NCI-H1694 treated with DMSO at 0.1 percent for 48 hours (cell line): Measurements from ENCODE around the gene RNPS1.
A peak's percentile ranks its signal among the peaks of the same experiment; 100 is the strongest.

Experiments
- DNase-seq: peaks from one replicate; lab custom pipeline; 2025; lab: John Stamatoyannopoulos, UW

Gene RNPS1

GRCh38 chr16:2213817-2214718 is 53.9 kb downstream of the RNPS1 start:
- DNase-seq = no peak

GRCh38 chr16:2212362-2213324 is 55.3 kb downstream of the RNPS1 start:
- no peak for DNase-seq

DNA sequence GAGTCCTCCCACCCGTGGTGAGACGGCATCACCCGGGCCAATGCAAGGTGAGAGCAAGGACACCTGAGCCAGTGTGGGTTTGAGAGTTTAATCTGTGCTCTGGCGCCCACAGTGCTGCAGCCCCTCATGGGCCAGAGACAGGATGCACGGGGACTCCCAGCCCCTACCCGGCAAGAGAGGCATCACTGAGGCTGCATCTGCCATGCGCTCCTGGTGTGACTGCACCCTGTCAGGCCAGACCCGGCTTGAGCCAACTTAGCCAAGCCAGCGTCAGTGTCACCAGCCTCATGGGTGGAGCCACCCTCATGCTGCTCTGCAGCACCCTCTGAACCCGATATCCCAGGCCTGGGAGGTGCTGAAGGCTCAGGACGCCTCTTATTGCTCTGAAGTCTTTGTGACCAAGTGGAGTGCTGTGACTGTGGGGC is 56.0 kb downstream of the RNPS1 start:
- DNase-seq = no peak

GRCh38 chr16:2210386-2211365 is 57.2 kb downstream of the RNPS1 start, which contains the start of gene BRICD5:
Gene BRICD5, minus strand, starts transcription at chr16:2210863. Its CDS starts 30 bp downstream, at chr16:2210833.
- DNase-seq = no peak

- no peak for DNase-seq
Observed at GRCh38 chr16:2210009-2210332, 58.0 kb downstream of the RNPS1 start.

DNA sequence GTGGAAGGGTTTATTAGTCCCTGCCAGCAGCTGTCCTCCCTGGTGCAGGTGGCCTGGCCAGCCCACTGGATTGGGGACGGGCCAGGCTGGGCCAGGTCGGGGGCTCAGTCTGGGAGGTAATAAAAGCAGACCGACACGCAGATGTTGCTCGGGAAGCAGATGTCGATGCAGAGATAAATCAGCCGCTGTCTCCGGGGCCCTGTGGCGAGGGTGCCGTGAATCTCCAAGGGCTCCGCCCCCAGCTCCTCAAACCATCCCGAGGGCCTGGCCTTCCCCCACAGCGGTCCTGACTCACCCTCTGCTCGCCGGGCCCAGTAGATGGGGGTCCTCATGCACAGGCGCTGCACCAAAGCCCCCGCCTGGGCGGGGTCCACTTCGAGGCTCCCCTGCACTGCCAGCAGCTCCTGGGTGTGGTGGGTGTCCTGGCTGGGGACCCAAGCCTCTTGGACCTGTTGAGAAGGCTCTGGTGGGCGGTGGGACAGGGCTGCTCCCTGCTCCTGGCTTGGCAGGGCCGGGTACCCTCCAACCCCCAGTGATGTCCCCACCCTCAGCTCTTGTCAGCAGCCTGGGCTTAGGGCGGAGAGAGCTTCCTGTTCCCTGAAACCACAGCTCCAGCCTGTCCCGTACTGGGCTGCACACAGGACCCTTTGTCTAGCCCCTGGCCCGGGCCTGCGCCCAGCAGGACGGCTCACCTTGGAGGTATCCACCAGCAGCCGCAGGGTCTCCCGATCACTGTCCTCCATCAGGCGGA is 58.5 kb downstream of the RNPS1 start:
- no peak for DNase-seq

DNA sequence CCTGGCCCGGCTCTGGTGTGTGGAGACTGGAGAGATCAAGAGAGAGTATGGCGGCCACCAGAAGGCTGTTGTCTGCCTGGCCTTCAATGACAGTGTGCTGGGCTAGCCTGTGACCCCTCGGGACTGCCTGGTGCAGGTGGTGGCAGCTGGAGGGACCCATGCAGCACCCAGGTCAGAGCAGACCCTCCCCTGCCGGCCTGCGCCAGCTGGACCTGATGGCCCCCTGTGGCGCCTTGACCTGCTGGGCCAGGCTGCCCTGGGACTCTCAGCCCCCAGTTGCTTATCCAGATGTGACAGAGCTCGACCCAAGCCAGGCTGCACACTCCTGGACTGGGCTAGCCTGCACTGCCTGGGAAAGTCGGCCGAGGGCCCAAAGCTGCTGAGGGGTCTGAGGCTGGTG is 59.2 kb downstream of the RNPS1 start:
- DNase-seq = no peak

DNA sequence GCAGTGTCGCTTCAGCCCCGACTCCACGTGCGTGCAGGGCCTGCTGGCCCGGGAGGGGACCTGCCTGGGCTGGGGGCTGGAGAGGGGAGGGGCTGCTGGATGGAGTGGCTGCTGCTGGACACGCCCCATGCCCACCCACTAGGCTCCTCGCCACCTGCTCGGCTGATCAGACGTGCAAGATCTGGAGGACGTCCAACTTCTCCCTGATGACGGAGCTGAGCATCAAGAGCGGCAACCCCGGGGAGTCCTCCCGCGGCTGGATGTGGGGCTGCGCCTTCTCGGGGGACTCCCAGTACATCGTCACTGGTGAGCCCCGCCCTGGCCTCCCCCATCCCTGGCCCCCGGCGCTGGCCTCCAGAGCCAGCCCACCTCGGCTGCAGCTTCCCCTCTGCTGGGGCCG is 59.6 kb downstream of the RNPS1 start:
- no peak for DNase-seq

DNA sequence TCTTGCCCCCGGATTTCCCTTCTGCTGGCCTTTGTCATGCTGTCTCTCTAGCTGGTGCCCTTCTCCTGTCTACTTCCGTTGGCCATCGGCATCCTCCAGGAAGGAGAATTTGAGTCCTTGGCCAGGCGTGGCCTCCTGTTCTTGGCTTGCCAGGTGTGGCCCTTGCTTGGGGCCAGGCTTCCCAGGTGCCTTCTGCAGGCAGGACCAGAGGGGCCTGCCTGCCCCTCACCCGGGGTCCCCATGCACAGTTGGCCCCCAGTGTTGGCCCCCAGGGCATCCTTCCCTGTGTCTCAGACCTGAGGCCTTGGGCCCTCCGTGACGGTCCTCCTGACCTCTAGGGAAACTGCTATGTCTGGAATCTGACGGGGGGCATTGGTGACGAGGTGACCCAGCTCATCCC is 60.1 kb downstream of the RNPS1 start:
- no peak for DNase-seq

DNA sequence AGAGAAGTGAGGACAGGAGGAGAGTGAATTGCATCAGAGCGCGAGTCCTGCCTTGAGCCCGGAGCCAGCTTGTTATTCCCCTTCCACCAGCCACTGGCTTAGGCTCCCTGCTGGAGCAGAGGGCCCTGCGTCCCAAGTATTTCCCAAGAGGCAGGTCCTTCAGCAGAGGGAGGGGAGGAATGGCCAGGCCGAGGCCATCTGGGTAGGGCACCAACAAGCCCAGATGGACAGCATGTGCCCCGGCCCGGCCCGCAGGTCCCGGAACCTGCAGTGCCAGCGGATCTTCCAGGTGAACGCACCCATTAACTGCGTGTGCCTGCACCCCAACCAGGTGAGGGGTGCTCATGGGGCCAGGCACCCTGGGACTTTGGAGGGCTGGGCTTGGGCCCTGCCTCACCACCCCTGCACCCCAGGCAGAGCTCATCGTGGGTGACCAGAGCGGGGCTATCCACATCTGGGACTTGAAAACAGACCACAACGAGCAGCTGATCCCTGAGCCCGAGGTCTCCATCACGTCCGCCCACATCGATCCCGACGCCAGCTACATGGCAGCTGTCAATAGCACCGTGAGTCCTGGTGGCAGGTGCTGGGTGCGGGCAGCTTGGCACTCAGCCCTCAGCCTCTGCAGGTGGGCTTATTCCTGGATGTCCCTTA is 61.0 kb downstream of the RNPS1 start:
- DNase-seq = no peak

GRCh38 chr16:2206420-2206779 is 61.5 kb downstream of the RNPS1 start:
- no peak for DNase-seq

DNA sequence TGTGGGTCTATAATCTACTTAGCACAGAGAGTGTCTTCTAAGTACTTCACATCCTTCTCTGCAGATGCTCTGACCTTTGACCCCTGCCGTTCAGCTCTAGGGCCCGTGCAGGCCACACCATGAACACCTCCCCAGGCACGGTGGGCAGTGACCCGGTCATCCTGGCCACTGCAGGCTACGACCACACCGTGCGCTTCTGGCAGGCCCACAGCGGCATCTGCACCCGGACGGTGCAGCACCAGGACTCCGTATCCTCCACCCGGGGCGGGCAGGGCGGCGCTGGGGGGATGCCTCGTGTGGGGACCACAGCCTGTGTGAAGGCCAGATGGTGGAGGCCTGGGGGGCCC is 62.0 kb downstream of the RNPS1 start:
- DNase-seq = no peak

- DNase-seq = peak; percentile 69
Observed at GRCh38 chr16:2205104-2205966, 62.6 kb downstream of the RNPS1 start, which contains the start of gene MLST8. Gene MLST8, plus strand, starts transcription at chr16:2205454. Its CDS starts 632 bp downstream, at chr16:2206086.

DNA sequence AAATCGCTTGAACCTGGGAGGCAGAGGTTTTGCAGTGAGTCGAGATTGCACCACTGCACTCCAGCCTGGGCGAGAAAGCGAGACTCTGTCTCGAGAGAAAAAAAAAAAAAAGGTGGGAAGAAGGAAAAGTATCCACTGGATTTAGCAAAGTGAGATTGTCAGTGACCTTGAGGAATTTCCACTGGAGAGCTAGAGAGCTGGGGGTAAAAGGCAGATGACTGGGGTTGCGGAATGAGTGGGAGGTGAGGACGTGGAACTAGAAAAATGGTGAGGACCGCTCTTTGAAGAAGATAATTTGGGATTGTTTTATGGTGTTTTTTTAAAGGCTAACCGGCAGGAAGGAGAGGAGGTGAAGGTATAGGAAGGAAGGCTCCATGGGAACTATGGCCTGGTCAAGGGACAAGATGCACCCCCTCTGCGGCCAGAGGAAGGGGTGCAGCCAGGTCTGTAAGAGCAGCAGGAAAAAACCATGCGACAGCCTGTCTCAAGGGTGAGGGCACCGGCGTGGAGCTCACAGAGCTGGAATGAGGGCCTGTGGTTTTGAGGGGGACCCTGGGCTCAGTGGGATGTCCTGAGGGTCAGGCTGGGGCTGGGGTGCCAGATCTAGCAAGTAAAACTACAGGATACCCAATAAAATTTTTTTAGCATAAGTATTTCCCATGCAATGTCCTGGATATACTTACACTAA is 63.4 kb downstream of the RNPS1 start:
- no peak for DNase-seq
